K562 (cell line): ENCODE data around the gene AP4E1. TPM values are rescaled to one million over a fixed set of nuclear protein-coding genes. Genes with fewer than 3 reads are reported as not detected.

Experiments used
- CC2D1A ChIP-seq: fragments of 450-650 bp; IDR thresholded peaks from 2 replicates; pipeline ENCODE4 v1.6.1; 2017; ENCODE audit warnings: mild to moderate bottlenecking
- ELF2 ChIP-seq: fragments of 250-450 bp; sonication (Bioruptor Pico); IDR thresholded peaks from 2 replicates; pipeline ENCODE4 v1.5.0; 2021; ENCODE audit warnings: mild to moderate bottlenecking
- HNRNPLL ChIP-seq: fragments of 200-400 bp; formaldehyde crosslinking; IDR thresholded peaks from 2 replicates; pipeline ENCODE4 v1.6.1; 2017; ENCODE audit warnings: low read length, low read depth, mild to moderate bottlenecking; ENCODE audit not compliant: poor library complexity, severe bottlenecking
- MGA ChIP-seq: fragments of 450-650 bp; IDR thresholded peaks from 2 replicates; pipeline ENCODE4 v1.6.1; 2016; ENCODE audit warnings: mild to moderate bottlenecking, moderate library complexity
- MNT ChIP-seq, 2 experiments: fragments of 450-650 bp; conservative IDR thresholded peaks; 2 replicates each; pipeline ENCODE4 v1.6.1; 2017; ENCODE audit warnings: mild to moderate bottlenecking in 2 of 2, moderate library complexity in 2 of 2
- PHTF2 ChIP-seq: fragments of 250-450 bp; sonication (Bioruptor Pico); IDR thresholded peaks from 2 replicates; pipeline ENCODE4 v1.5.0; 2021; ENCODE audit warnings: mild to moderate bottlenecking
- POLR2H ChIP-seq: IDR thresholded peaks from 2 replicates; pipeline ENCODE4 v1.6.1; 2016; ENCODE audit warnings: missing genetic modification characterization, low read depth, mild to moderate bottlenecking, control low read depth, missing compliant biosample characterization, moderate library complexity
- PYGO2 ChIP-seq: fragments of 450-650 bp; IDR thresholded peaks from 2 replicates; pipeline ENCODE4 v1.6.1; 2016; ENCODE audit warnings: mild to moderate bottlenecking, missing genetic modification characterization, moderate library complexity, missing compliant biosample characterization
- SIN3B ChIP-seq: fragments of 450-650 bp; IDR thresholded peaks from 2 replicates; pipeline ENCODE4 v1.6.1; 2017; ENCODE audit warnings: low read depth, mild to moderate bottlenecking, moderate library complexity
- YY1 ChIP-seq, 3 experiments: IDR thresholded peaks; 2 replicates each; pipeline ENCODE4 v1.6.1; 2011; ENCODE audit warnings: low read length in 2 of 3, mild to moderate bottlenecking in 2 of 3, moderate library complexity in 2 of 3, borderline replicate concordance in 1 of 3, control low read depth in 1 of 3, low read depth in 1 of 3; ENCODE audit not compliant: insufficient read depth in 3 of 3, insufficient replicate concordance in 2 of 3, control insufficient read depth in 1 of 3, insufficient read length in 1 of 3; ENCODE audit errors: extremely low read depth in 1 of 3
- ZBTB1 ChIP-seq: sonication (generic); formaldehyde crosslinking; IDR thresholded peaks from 2 replicates; pipeline ENCODE4 v1.8.1; 2023; ENCODE audit warnings: missing genetic modification reagents, low read depth, mild to moderate bottlenecking, borderline replicate concordance
- ZC3H4 ChIP-seq: sonication (generic); formaldehyde crosslinking; IDR thresholded peaks from 2 replicates; pipeline ENCODE4 v1.9.0; 2021; ENCODE audit warnings: missing genetic modification reagents, borderline replicate concordance
- ZNF239 ChIP-seq: fragments of 250-450 bp; sonication (Bioruptor Pico); IDR thresholded peaks from 2 replicates; pipeline ENCODE4 v1.4.0; 2020; ENCODE audit warnings: mild to moderate bottlenecking
- polyA plus RNA-seq, 8 experiments: library from polyadenylated mRNA; depleted of rRNA in 4 of 8; stranded (reverse) in 5 of 8; unstranded in 3 of 8; fragments of >200 nt; fragmentation: Nextera tagmentation in 2 of 8; fragmentation: Illumina TruSeq in 1 of 8; extraction: Ambion mirVana in 2 of 8; extraction: Trizol in 1 of 8; gene quantifications; 2 replicates each; pipeline versions ENCODE4 v1.2.1 to v1.2.3, GENCODE V29; 2011 to 2014; ENCODE audit warnings: inconsistent platforms in 1 of 8, missing spikeins in 1 of 8
- total RNA-seq, 7 experiments: library from RNA; depleted of rRNA in 6 of 7; stranded (reverse); fragments of >200 nt in 6 of 7; fragmentation: Illumina TruSeq in 2 of 7; extraction: Trizol in 2 of 7; gene quantifications; 2 replicates each; pipeline versions ENCODE4 v1.2.1 to v1.2.3, GENCODE V29; 2011 to 2021; ENCODE audit warnings: low replicate concordance in 1 of 7

AP4E1 gene
- total and polyA plus RNA-seq, 9 of the 15 experiments (the other 6 are each of a cell fraction or from before 2014, with no cell fraction given), result 1.3 to 11.5 (median 4.4) TPM

GRCh38 chr15:50908209-50909009 lies at the start of gene AP4E1 (continued):
- peak in 2 of 3 experiments; percentile 52 to 76 for TF ChIP-seq YY1 (IDR thresholded peaks at IDR 0.05; ENCODE audit: borderline replicate concordance in 1 of 3, control insufficient read depth in 1 of 3, extremely low read depth in 1 of 3, insufficient read depth in 3 of 3, insufficient read length in 1 of 3, insufficient replicate concordance in 2 of 3, low read depth in 1 of 3, low read length in 2 of 3)
- 0 out of 2 replicates have a peak, but pooled peaks have one; percentile 22 for TF ChIP-seq ZBTB1 (CRISPR knock-in tag)
- TF ChIP-seq MNT (conservative IDR thresholded peaks at IDR 0.05), result peak; percentile 24 to 69; a peak in 2 of 4 replicates
- TF ChIP-seq SIN3B, result peak; percentile 80
- TF ChIP-seq PHTF2 (CRISPR knock-in tag), result no peak
- peak; percentile 93 for TF ChIP-seq HNRNPLL
- TF ChIP-seq PYGO2, result no peak
- TF ChIP-seq POLR2H, result no peak
- TF ChIP-seq ELF2, result peak; percentile 99
- peak; percentile 85 for TF ChIP-seq CC2D1A
- TF ChIP-seq MGA, result peak; percentile 33
- no peak for TF ChIP-seq ZC3H4 (CRISPR knock-in tag)
- TF ChIP-seq ZNF239 (CRISPR knock-in tag), result no peak
